Tibial artery (tissue), 4 donors: ENCODE data around the gene EEPD1.

Source experiments
- DNase-seq, 2 donors: peaks; one replicate each; pipeline ENCODE4 v3.0.0-alpha.2; 2019
- H3K27ac ChIP-seq, 2 donors: fragments of 200-600 bp; sonication (generic) in 1 of 2; 1 replicate in 1 of 2; 2 replicates in 1 of 2; pipeline ENCODE4 v1.5.1; 2018 to 2019; ENCODE audit warnings: mild to moderate bottlenecking in 1 of 2
- H3K27me3 ChIP-seq, 2 donors: fragments of 200-600 bp; sonication (generic) in 1 of 2; one replicate each; pipeline versions ENCODE4 v1.5.1 to v1.6.0; 2016 to 2019
- H3K36me3 ChIP-seq, 3 donors: fragments of 200-600 bp; sonication (generic) in 2 of 3; one replicate each; pipeline ENCODE4 v1.5.1; 2016 to 2019; ENCODE audit warnings: mild to moderate bottlenecking in 2 of 3
- H3K4me1 ChIP-seq, 4 donors: fragments of 200-600 bp; sonication (generic) in 2 of 4; 1 replicate in 3 of 4; 2 replicates in 1 of 4; pipeline ENCODE4 v1.5.1; 2016 to 2019
- H3K4me3 ChIP-seq, 2 donors: fragments of 200-600 bp; sonication (generic) in 1 of 2; 1 replicate in 1 of 2; 2 replicates in 1 of 2; pipeline ENCODE4 v1.5.1; 2018 to 2019; ENCODE audit warnings: mild to moderate bottlenecking in 2 of 2
- H3K9me3 ChIP-seq, 3 donors: fragments of 200-600 bp; sonication (generic) in 1 of 3; one replicate each; pipeline ENCODE4 v1.5.1; 2016 to 2019
- intact Hi-C: fragments of 100-400 bp; cut with DNase I; formaldehyde crosslinking; loops from one replicate; pipeline ENCODE4 v1.15.0; 2023; ENCODE audit warnings: low total_unique reads
- TF ChIP-seq, protein P1 (sequence below), 2 experiments: fragments of 200-600 bp in 1 of 2; fragments of 450-650 bp in 1 of 2; IDR thresholded peaks; one replicate each; pipeline ENCODE4 v1.5.1; 2017 to 2019; ENCODE audit warnings: antibody characterized with exemption in 2 of 2, mild to moderate bottlenecking in 1 of 2, moderate library complexity in 1 of 2

The EEPD1 gene

DNA sequence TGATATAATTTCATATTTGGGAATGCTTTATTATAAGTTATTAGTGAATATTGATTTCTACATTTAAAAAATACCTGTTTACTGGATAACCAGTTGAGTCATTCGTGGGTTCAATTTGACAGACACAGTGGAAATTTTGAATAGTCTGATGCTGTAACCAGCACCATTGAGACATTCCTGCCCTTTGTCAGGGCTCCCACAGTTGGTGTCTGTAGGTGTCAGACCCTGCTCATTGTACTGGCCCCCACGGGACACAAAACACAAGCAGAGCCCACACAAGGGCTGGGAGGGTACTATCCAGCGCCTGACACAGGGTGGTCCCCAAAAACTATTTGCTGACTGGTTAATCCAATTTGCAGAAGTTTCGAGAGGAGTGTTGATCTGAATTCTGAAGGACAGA, 35.9 kb downstream of the EEPD1 start:
- Histone ChIP-seq H3K27me3 (no peaks in the 10 kb centered on the region), H3K36me3 (no peaks in the 10 kb centered on the region), H3K9me3 (no peaks in the 10 kb centered on the region), H3K4me1 (peaks cover 0 to 7% (median 3%) of the 10 kb centered on the region in 4 donors), H3K27ac (no peak overlapping the region), H3K4me3 (no peak overlapping the region)
- TF ChIP-seq, protein P1, sequence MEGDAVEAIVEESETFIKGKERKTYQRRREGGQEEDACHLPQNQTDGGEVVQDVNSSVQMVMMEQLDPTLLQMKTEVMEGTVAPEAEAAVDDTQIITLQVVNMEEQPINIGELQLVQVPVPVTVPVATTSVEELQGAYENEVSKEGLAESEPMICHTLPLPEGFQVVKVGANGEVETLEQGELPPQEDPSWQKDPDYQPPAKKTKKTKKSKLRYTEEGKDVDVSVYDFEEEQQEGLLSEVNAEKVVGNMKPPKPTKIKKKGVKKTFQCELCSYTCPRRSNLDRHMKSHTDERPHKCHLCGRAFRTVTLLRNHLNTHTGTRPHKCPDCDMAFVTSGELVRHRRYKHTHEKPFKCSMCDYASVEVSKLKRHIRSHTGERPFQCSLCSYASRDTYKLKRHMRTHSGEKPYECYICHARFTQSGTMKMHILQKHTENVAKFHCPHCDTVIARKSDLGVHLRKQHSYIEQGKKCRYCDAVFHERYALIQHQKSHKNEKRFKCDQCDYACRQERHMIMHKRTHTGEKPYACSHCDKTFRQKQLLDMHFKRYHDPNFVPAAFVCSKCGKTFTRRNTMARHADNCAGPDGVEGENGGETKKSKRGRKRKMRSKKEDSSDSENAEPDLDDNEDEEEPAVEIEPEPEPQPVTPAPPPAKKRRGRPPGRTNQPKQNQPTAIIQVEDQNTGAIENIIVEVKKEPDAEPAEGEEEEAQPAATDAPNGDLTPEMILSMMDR (IDR thresholded peaks at IDR 0.05) = no peak
- intact Hi-C loops = no loop called here
- no peak for DNase-seq

DNA sequence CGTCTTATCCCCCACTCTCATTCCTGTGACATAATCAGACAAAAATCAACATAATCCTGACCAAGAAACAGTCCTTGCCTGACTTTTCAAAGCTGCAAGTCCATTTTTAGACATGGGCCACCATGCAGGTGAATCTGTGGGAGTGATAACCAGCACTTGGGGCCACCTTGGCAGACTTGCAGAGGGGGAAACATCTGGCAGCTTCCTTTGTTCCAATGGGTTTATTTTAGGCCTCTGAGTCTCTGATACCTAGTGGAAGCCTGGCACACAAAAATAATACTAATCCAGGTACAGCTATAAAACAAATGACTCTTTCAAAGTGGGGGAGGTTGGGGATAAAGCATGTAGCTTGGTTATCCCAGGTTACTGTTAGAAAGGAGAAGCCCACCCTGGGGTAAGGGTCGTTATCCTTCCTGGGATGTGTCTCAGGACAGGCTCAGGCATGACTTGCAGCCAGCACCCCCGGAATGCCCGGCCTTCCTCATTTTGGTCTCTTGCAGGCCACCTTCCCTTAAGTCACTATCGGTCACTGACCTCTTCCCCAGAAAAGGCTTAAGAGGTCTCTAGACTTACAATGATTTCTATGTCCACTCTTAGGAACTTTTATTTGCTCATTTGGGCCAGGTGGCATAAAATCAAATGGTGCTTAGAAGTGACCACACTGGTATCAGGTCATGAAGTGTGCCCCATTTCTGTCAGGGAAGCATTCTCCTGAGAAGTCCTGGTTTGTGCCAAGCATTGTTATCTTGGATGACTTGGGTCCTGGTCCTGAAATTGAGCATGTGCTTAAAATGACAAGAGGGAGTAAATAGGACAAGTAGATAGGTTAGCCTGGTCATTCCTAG, 37.6 kb downstream of the EEPD1 start:
- Histone ChIP-seq H3K27me3 (no peaks in the 10 kb centered on the region), H3K27ac (no peak overlapping the region), H3K9me3 (no peaks in the 10 kb centered on the region), H3K36me3 (no peaks in the 10 kb centered on the region), H3K4me3 (no peak overlapping the region), H3K4me1 (peaks cover 0 to 7% (median 2%) of the 10 kb centered on the region in 4 donors)
- intact Hi-C loops = no loop called here
- TF ChIP-seq, protein P1 (IDR thresholded peaks at IDR 0.05) = no peak
- peak in 1 of 2 donors; percentile 46 for DNase-seq

DNA sequence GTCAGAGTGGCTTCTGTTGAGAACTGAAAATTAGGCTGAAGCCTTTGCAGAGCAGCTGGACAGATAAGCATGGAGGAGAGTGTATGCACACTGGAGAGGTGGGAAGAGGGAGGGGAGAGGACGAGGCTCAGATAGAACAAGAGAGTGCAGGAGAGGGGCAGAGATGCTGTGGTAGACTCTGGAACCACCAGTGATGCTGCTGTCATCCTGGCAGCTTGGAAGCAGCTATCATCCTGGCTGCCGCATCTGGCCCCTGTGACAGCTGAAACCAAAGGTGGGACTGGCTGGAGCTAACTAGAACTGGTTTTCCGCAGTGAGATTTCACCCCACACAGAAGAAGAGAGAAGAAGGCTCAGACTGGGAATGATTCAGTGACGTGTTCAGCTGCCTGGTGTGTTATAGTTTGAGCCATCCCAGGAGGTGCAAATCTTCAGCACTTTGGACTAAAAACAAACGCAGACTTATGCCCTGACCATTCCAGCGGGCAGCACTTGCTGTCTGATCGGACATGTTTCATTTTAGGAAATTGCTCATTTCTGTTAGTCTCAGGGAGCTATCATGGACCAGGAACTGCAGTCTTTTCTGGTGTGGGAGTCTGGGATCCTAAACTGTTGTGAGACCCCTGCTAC, 38.4 kb downstream of the EEPD1 start:
- DNase-seq = no peak
- TF ChIP-seq, protein P1 (IDR thresholded peaks at IDR 0.05) = no peak
- Histone ChIP-seq H3K4me3 (no peak overlapping the region), H3K9me3 (no peaks in the 10 kb centered on the region), H3K36me3 (no peaks in the 10 kb centered on the region), H3K27me3 (no peaks in the 10 kb centered on the region), H3K4me1 (peaks cover 0 to 7% (median 0%) of the 10 kb centered on the region in 4 donors), H3K27ac (no peak overlapping the region)
- intact Hi-C loops = no loop called here

DNA sequence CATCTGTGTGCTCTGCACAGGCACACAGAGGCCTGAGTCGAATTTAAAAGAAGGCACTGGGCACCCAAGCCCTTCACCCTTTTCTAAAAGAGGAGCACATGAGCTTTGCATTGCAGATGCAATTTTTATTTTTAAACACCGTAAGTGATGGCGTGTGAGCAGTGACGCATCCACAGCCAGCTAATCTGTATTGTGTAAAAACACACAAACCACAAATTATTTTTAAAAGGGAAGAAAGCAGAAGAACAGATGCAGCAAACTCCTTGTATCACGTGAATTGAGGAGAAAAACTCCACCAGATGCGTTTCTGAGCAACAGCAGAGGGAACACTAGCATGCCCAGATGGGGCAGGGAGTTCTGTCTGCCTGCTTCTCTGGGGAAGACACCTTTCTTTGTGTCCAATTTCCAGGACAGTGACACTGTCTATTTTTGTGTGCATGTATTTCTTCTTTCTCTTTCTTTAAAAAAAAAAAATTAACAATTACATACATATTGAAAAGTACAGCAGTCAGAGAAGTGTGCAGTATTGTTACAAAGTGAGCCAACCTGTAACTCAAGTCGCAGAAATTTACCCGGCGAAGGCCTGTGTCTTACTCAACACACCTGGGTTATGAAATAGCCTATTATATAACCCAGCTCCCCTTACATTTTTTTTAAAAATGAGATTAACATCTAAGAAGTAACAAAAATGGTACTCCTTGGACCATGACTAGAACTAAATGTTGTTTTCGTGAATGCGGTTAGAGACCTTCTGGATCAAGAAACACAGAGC, 39.2 kb downstream of the EEPD1 start:
- H3K27ac ChIP-seq = no peak overlapping the region
- no peaks in the 10 kb centered on the region for H3K9me3 ChIP-seq
- no peaks in the 10 kb centered on the region for H3K27me3 ChIP-seq
- peaks cover 0 to 7% (median 0%) of the 10 kb centered on the region in 4 donors for H3K4me1 ChIP-seq
- no peaks in the 10 kb centered on the region for H3K36me3 ChIP-seq
- intact Hi-C loops = no loop called here
- peak in 1 of 2 donors; percentile 42 for DNase-seq
- TF ChIP-seq, protein P1 (IDR thresholded peaks at IDR 0.05) = no peak
- no peak overlapping the region for H3K4me3 ChIP-seq

DNA sequence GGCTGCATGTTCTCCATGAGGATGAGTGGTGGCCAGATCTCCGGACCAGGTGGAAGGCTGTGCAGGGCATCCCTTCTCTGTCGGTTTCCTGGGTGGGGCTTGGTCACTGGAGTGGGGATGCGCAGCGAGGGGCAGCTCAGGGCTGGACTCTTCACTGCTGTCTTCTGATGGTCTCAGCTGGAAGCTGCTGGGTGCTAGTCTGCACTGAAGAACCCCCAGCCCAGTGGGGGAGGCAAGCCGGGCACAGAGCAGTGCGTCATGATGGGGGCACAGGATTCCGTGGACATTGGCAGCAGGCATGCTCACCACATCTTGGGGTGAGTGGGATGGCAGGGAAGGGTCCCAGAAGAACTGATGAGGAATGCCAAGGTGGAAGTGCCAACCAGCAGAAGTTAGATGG, 39.8 kb downstream of the EEPD1 start:
- no peak overlapping the region for H3K4me3 ChIP-seq
- H3K9me3 ChIP-seq = no peaks in the 10 kb centered on the region
- intact Hi-C loops = no loop called here
- H3K36me3 ChIP-seq = no peaks in the 10 kb centered on the region
- H3K4me1 ChIP-seq = peaks cover 0 to 7% (median 0%) of the 10 kb centered on the region in 4 donors
- H3K27ac ChIP-seq = no peak overlapping the region
- TF ChIP-seq, protein P1 (IDR thresholded peaks at IDR 0.05) = no peak
- no peaks in the 10 kb centered on the region for H3K27me3 ChIP-seq
- no peak for DNase-seq
